Hepatocyte (in vitro differentiated cells): ENCODE results near the gene HOXA11.

Experiments used
- EZH2 ChIP-seq: fragments of 200-600 bp; sonication (generic); IDR thresholded peaks from 2 replicates; pipeline ENCODE4 v1.6.1; 2016; ENCODE audit warnings: antibody characterized with exemption, mild to moderate bottlenecking, borderline replicate concordance
- EZH2phosphoT487 ChIP-seq: fragments of 200-600 bp; sonication (generic); IDR thresholded peaks from one replicate; pipeline ENCODE4 v1.6.1; 2018; ENCODE audit warnings: antibody characterized with exemption, mild to moderate bottlenecking, low read depth, moderate library complexity; ENCODE audit not compliant: unreplicated experiment, severe bottlenecking
- TF ChIP-seq, protein P1 (sequence below): fragments of 200-600 bp; sonication (generic); IDR thresholded peaks from 2 replicates; pipeline ENCODE4 v1.5.1; 2016; ENCODE audit warnings: antibody characterized with exemption, mild to moderate bottlenecking; ENCODE audit not compliant: poor library complexity

DNA sequence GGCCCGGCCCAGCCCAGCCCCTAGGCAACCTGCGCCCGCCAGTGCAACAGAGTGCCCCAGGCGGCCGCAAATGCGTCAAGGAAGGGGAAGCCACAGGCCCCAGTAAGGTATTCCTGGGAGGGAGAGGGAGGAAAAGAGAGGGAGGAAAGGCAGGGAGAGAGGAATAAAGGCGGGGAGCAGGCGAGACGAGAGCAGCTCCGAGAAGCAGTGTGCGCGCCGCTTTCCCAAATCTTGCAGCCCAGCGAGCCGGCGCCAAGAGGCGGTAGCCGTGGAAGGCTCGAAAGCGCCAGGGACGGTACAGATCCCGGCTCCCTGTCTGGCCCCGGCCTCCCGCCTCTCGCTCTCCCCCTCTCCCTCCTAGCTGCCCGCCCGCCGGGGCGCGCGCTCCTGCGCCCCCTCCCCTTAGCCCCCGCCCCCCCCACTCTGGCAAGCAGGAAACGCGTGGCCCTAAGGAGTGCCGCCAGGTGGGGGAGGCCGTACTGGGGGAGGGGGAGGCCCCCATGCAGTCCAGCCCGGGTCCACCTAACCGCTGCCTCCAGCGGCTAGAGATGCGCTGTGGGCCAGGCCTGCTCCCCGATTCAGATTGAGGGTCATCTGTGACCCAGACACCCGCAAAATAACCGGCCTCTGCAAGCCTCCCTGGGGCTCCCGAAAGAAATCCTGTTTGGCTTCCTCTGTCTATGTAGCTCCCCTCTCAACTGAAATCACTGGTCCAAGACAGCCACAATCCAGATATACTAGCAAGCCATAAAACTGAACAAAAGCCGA, 15.2 kb downstream of the HOXA11 start:
- TF ChIP-seq, protein P1, sequence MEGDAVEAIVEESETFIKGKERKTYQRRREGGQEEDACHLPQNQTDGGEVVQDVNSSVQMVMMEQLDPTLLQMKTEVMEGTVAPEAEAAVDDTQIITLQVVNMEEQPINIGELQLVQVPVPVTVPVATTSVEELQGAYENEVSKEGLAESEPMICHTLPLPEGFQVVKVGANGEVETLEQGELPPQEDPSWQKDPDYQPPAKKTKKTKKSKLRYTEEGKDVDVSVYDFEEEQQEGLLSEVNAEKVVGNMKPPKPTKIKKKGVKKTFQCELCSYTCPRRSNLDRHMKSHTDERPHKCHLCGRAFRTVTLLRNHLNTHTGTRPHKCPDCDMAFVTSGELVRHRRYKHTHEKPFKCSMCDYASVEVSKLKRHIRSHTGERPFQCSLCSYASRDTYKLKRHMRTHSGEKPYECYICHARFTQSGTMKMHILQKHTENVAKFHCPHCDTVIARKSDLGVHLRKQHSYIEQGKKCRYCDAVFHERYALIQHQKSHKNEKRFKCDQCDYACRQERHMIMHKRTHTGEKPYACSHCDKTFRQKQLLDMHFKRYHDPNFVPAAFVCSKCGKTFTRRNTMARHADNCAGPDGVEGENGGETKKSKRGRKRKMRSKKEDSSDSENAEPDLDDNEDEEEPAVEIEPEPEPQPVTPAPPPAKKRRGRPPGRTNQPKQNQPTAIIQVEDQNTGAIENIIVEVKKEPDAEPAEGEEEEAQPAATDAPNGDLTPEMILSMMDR: no peak
- peak; percentile 76 for TF ChIP-seq EZH2
- peak; percentile 64 for TF ChIP-seq EZH2phosphoT487
